Measurements from ENCODE around the gene STK17B. TPM values are rescaled to one million over a fixed set of nuclear protein-coding genes. Genes with fewer than 3 reads are reported as not detected.

STK17B gene
- total and polyA plus RNA-seq, 10 of the 15 experiments (the other 5 are each of a cell fraction or from before 2014, with no cell fraction given), result 21.2 to 108 (median 53.7) TPM

- Histone ChIP-seq H4K20me1 (ENCODE audit: control insufficient read depth, insufficient read depth) (no peaks in the 10 kb centered on the region), H3K4me1 (ENCODE audit: control insufficient read depth, insufficient read depth, low read length) (peaks cover 17% of the 10 kb centered on the region), H2AFZ (ENCODE audit: control insufficient read depth, low read depth, low read length) (no peak overlapping the region), H3K79me2 (ENCODE audit: control insufficient read depth, insufficient read depth, low read length) (no peaks in the 10 kb centered on the region), H3K4me2 (ENCODE audit: control insufficient read depth, insufficient read depth) (no peak overlapping the region), H3K27me3 (replicated peaks in 1 of 2; ENCODE audit: control insufficient read depth in 2 of 2, insufficient read depth in 2 of 2, low read length in 1 of 2) (no peaks in the 10 kb centered on the region), H3K27ac (ENCODE audit: control insufficient read depth, insufficient read depth) (no peak overlapping the region), H3K4me3 (no peak overlapping the region), H3K36me3 (ENCODE audit: control insufficient read depth in 2 of 2, insufficient read depth in 2 of 2, low read length in 1 of 2) (no peaks in the 10 kb centered on the region), H3K9ac (ENCODE audit: control insufficient read depth, insufficient read depth, low read length) (no peak overlapping the region), H3K9me3 (replicated peaks; ENCODE audit: control insufficient read depth, insufficient read depth, low read length) (no peaks in the 10 kb centered on the region)
- ChIA-PET POLR2A (interaction anchor here (0.7 to 1.4 kb wide), 2 partner anchors 16 to 46 kb away, joined by 3 to 6 read pairs; no protein-coding TSS in a partner anchor), SMC1A (ENCODE audit: uncharacterized antibody, unreplicated experiment) (interaction anchor here (0.7 to 4.9 kb wide), 6 partner anchors 9 to 86 kb away, joined by 4 to 58 read pairs (median 12); no protein-coding TSS in a partner anchor), CTCF (interaction anchor here (1.3 kb wide), 1 partner anchor 52 kb away, joined by 3 read pairs; no protein-coding TSS in a partner anchor), RAD21 (ENCODE audit: unreplicated experiment) (interaction anchor here (4.9 to 6.2 kb wide), 2 partner anchors 9 to 47 kb away, joined by 44 to 65 read pairs; no protein-coding TSS in a partner anchor)
- peak; percentile 49 for ATAC-seq
- FAIRE-seq, result no peak
- no peak for DNase-seq (ENCODE audit: low read depth, low spot score)
- intact Hi-C loops (cut with micrococcal nuclease; ENCODE audit: unreplicated experiment) (no loop called here), in situ Hi-C loops (cut with MboI) (no loop called here)
- WGBS (ENCODE audit: insufficient coverage, insufficient replicate concordance, low lambda C conversion rate, missing lambda C conversion rate), result 63% methylated on average over 3 of the region's 3 CpGs
- BruUV-seq (replicated peaks), result no TSS peak
- TF ChIP-seq SUPT20H (IDR thresholded peaks at IDR 0.05; ENCODE audit: borderline replicate concordance, control insufficient read depth, low read depth, low read length) (no peak), SPI1 (IDR thresholded peaks at IDR 0.05; ENCODE audit: borderline replicate concordance, insufficient read depth, low read depth, low read length) (peak; percentile 72; the same call in 1 of the 2 replicates), SRF (IDR thresholded peaks at IDR 0.05; ENCODE audit: low read depth in 2 of 2, low read length in 2 of 2) (no peak), SREBF1 (IDR thresholded peaks at IDR 0.05; ENCODE audit: low read length) (no peak), KAT2A (conservative IDR thresholded peaks at IDR 0.05; ENCODE audit: control insufficient read depth, low read depth, low read length) (no peak), PKNOX1 (IDR thresholded peaks at IDR 0.05) (peak; percentile 48), IKZF1 (conservative IDR thresholded peaks at IDR 0.05) (peak; percentile 14; the same call in 1 of the 2 replicates), EGR1 (IDR thresholded peaks at IDR 0.05; ENCODE audit: borderline replicate concordance in 1 of 2, low read depth in 2 of 2, low read length in 2 of 2) (no peak), MTA2 (IDR thresholded peaks at IDR 0.05; ENCODE audit: low read depth) (peak; percentile 63), HDGF (IDR thresholded peaks at IDR 0.05) (no peak), RUNX3 (IDR thresholded peaks at IDR 0.05; ENCODE audit: low read length) (peak; percentile 52; the same call in 1 of the 2 replicates), BHLHE40 (IDR thresholded peaks at IDR 0.05; ENCODE audit: borderline replicate concordance in 1 of 2, low read depth in 2 of 2, low read length in 1 of 2) (peak in 1 of 2 experiments; percentile 6; a peak in 1 of 4 replicates), NFYB (IDR thresholded peaks at IDR 0.05; ENCODE audit: insufficient read depth, low read depth, low read length) (no peak), NR2C2 (IDR thresholded peaks at IDR 0.05; ENCODE audit: borderline replicate concordance, control insufficient read depth, insufficient read length, low read depth) (no peak), PAX5 (IDR thresholded peaks at IDR 0.05; ENCODE audit: borderline replicate concordance, low read depth, low read length) (0 out of 2 replicates have a peak, but pooled peaks have one; percentile 42), SMARCA5 (IDR thresholded peaks at IDR 0.05) (no peak), ESRRA (IDR thresholded peaks at IDR 0.05; ENCODE audit: low read length) (no peak), FOXK2 (IDR thresholded peaks at IDR 0.05) (no peak)
- TF ChIP-seq, protein P1, sequence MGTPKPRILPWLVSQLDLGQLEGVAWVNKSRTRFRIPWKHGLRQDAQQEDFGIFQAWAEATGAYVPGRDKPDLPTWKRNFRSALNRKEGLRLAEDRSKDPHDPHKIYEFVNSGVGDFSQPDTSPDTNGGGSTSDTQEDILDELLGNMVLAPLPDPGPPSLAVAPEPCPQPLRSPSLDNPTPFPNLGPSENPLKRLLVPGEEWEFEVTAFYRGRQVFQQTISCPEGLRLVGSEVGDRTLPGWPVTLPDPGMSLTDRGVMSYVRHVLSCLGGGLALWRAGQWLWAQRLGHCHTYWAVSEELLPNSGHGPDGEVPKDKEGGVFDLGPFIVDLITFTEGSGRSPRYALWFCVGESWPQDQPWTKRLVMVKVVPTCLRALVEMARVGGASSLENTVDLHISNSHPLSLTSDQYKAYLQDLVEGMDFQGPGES (IDR thresholded peaks at IDR 0.05), result no peak
- TF ChIP-seq, protein P2, sequence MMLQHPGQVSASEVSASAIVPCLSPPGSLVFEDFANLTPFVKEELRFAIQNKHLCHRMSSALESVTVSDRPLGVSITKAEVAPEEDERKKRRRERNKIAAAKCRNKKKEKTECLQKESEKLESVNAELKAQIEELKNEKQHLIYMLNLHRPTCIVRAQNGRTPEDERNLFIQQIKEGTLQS (IDR thresholded peaks at IDR 0.05; ENCODE audit: borderline replicate concordance, extremely low read depth, low read depth, low read length), result no peak
Measured at GRCh38 chr2:196186266-196186980, 15.0 kb upstream of the STK17B start.

All from GM12878 (cell line).